SK-N-SH (cell line): ENCODE measurements around the gene KRTAP10-10. TPM values are rescaled to one million over a fixed set of nuclear protein-coding genes. Genes with fewer than 3 reads are reported as not detected.
"Not testable (repeated sequence)": the region's sequence is repeated elsewhere in the genome, so short reads cannot be mapped to it uniquely, and the experiment has no call there.

ENCODE experiments used
- CTCF ChIA-PET: fragments of 300-600, 350-600 bp; formaldehyde crosslinking; extraction: SDS; loops from one replicate; lab custom pipeline; 2021; lab: Yijun Ruan, JAX
- POLR2A ChIA-PET: fragments of 350-600 bp; sonication (Branson Sonifier 250); formaldehyde crosslinking; extraction: SDS; loops from one replicate; lab custom pipeline; 2020; ENCODE audit warnings: antibody characterized with exemption, inconsistent platforms; lab: Yijun Ruan, JAX
- DNase-seq: peaks from one replicate; pipeline ENCODE4 v3.0.0; 2012
- H2AFZ ChIP-seq: fragments of 200-600 bp; sonication (generic); 2 replicates; pipeline ENCODE4 v1.8.1; 2016; ENCODE audit warnings: antibody characterized with exemption, mild to moderate bottlenecking, low read depth
- H3F3A ChIP-seq: fragments of 200-600 bp; sonication (generic); replicated peaks from 2 replicates; pipeline ENCODE3; 2016; ENCODE audit warnings: antibody characterized with exemption, mild to moderate bottlenecking; ENCODE audit not compliant: insufficient read depth
- H3K27ac ChIP-seq, 2 experiments: fragments of 200-500 bp in 1 of 2; fragments of 200-600 bp in 1 of 2; sonication (Bioruptor generic) in 1 of 2; sonication (generic), shearing (Covaris generic) in 1 of 2; 2 replicates each; pipeline versions ENCODE4 v1.5.1 to v1.6.1; 2014 to 2016; ENCODE audit warnings: low read depth in 2 of 2, inconsistent platforms in 1 of 2, low read length in 1 of 2, mild to moderate bottlenecking in 1 of 2, mixed read lengths in 1 of 2
- H3K27me3 ChIP-seq: fragments of 200-600 bp; sonication (generic), shearing (Covaris generic); 2 replicates; pipeline ENCODE4 v1.6.1; 2016; ENCODE audit warnings: mixed run types; ENCODE audit not compliant: insufficient read depth
- H3K36me3 ChIP-seq, 2 experiments: fragments of 200-500 bp in 1 of 2; fragments of 200-600 bp in 1 of 2; sonication (Bioruptor generic) in 1 of 2; sonication (generic) in 1 of 2; replicated peaks in 1 of 2; 2 replicates each; pipeline versions ENCODE3 to v1.5.1; 2014 to 2016; ENCODE audit warnings: low read length in 1 of 2, mild to moderate bottlenecking in 1 of 2; ENCODE audit not compliant: insufficient read depth in 2 of 2, control insufficient read depth in 1 of 2
- H3K4me1 ChIP-seq, 2 experiments: fragments of 200-500 bp in 1 of 2; fragments of 200-600 bp in 1 of 2; sonication (Bioruptor generic) in 1 of 2; sonication (generic), shearing (Covaris generic) in 1 of 2; 2 replicates each; pipeline versions ENCODE4 v1.5.1 to v1.6.1; 2014 to 2016; ENCODE audit warnings: low read depth in 1 of 2, low read length in 1 of 2, mixed run types in 1 of 2; ENCODE audit not compliant: insufficient read depth in 2 of 2, control insufficient read depth in 1 of 2
- H3K4me2 ChIP-seq: fragments of 200-600 bp; sonication (generic), shearing (Covaris generic); 2 replicates; pipeline ENCODE4 v1.6.1; 2017; ENCODE audit warnings: mixed run types
- H3K4me3 ChIP-seq, 2 experiments: fragments of 200-500 bp in 1 of 2; fragments of 200-600 bp in 1 of 2; sonication (Bioruptor generic) in 1 of 2; sonication (generic), shearing (Covaris generic) in 1 of 2; 2 replicates each; pipeline versions ENCODE4 v1.5.1 to v1.8.1; 2014 to 2016; ENCODE audit warnings: low read depth in 2 of 2, inconsistent platforms in 1 of 2, low read length in 1 of 2, mild to moderate bottlenecking in 1 of 2, mixed read lengths in 1 of 2, moderate library complexity in 1 of 2
- H3K79me2 ChIP-seq: fragments of 200-600 bp; sonication (generic); 2 replicates; pipeline ENCODE4 v1.8.1; 2017; ENCODE audit warnings: mild to moderate bottlenecking; ENCODE audit not compliant: insufficient read depth
- H3K9ac ChIP-seq: fragments of 200-600 bp; sonication (generic); 2 replicates; pipeline ENCODE4 v1.6.1; 2017; ENCODE audit warnings: mixed run types
- H3K9me2 ChIP-seq: fragments of 200-600 bp; sonication (generic); 2 replicates; pipeline ENCODE4 v1.6.1; 2017; ENCODE audit warnings: mixed run types
- H3K9me3 ChIP-seq: fragments of 200-600 bp; sonication (generic); 2 replicates; pipeline ENCODE4 v1.6.1; 2017; ENCODE audit warnings: mixed run types, mild to moderate bottlenecking, moderate library complexity
- H4K20me1 ChIP-seq: fragments of 200-600 bp; sonication (generic); 2 replicates; pipeline ENCODE4 v1.6.1; 2017; ENCODE audit warnings: mild to moderate bottlenecking, mixed run types; ENCODE audit not compliant: insufficient read depth
- GABPA ChIP-seq: IDR thresholded peaks from 2 replicates; pipeline ENCODE4 v1.4.0; 2012; ENCODE audit warnings: low read depth, mild to moderate bottlenecking
- JUND ChIP-seq: IDR thresholded peaks from 2 replicates; pipeline ENCODE4 v1.4.0; 2012
- MAX ChIP-seq: IDR thresholded peaks from 2 replicates; pipeline ENCODE4 v1.4.0; 2012; ENCODE audit warnings: low read depth
- MEF2A ChIP-seq: IDR thresholded peaks from 2 replicates; pipeline ENCODE4 v1.4.0; 2012; ENCODE audit warnings: low read depth, borderline replicate concordance
- PBX3 ChIP-seq: IDR thresholded peaks from 2 replicates; pipeline ENCODE4; 2012
- POLR2AphosphoS5 ChIP-seq: IDR thresholded peaks from 2 replicates; pipeline ENCODE4 v1.6.1; 2012; ENCODE audit warnings: low read depth, low read length
- RFX5 ChIP-seq: IDR thresholded peaks from 2 replicates; pipeline ENCODE4 v1.6.1; 2012; ENCODE audit warnings: mild to moderate bottlenecking, improper control_type of control experiment, low read length
- TAF1 ChIP-seq: IDR thresholded peaks from 2 replicates; pipeline ENCODE4 v1.6.1; 2012; ENCODE audit warnings: low read depth, mild to moderate bottlenecking, low read length, moderate library complexity, borderline replicate concordance
- TEAD4 ChIP-seq: IDR thresholded peaks from 2 replicates; pipeline ENCODE4 v1.4.0; 2012; ENCODE audit warnings: mild to moderate bottlenecking, borderline replicate concordance; ENCODE audit not compliant: insufficient read depth
- USF2 ChIP-seq: fragments of 150-350 bp; IDR thresholded peaks from 2 replicates; pipeline ENCODE4 v1.6.1; 2017; ENCODE audit warnings: antibody characterized with exemption, low read length, low read depth, borderline replicate concordance
- YY1 ChIP-seq: IDR thresholded peaks from 2 replicates; pipeline ENCODE4 v1.4.0; 2012; ENCODE audit warnings: low read depth, mild to moderate bottlenecking
- WGBS: methylation state at CpG from one replicate; pipeline ENCODE4 v1.1.6; 2017; ENCODE audit warnings: low lambda C conversion rate; 5-methylcytosine and 5-hydroxymethylcytosine counted together
- polyA plus RNA-seq, 3 experiments: library from polyadenylated mRNA; depleted of rRNA; stranded (reverse); fragments of >200 nt; gene quantifications; 2 replicates each; pipeline ENCODE4 v1.2.3, GENCODE V29; 2012
- TF ChIP-seq, protein P1 (sequence below): IDR thresholded peaks from 2 replicates; pipeline ENCODE4 v1.4.0; 2012; ENCODE audit warnings: low read depth, borderline replicate concordance
- TF ChIP-seq, protein P2 (sequence below): IDR thresholded peaks from 2 replicates; pipeline ENCODE4 v1.6.1; 2012; ENCODE audit warnings: mild to moderate bottlenecking, low read depth, low read length, moderate library complexity

KRTAP10-10 gene
- polyA plus RNA-seq, 1 of the 3 experiments (the other 2 are of a cell fraction), result not detected

DNA sequence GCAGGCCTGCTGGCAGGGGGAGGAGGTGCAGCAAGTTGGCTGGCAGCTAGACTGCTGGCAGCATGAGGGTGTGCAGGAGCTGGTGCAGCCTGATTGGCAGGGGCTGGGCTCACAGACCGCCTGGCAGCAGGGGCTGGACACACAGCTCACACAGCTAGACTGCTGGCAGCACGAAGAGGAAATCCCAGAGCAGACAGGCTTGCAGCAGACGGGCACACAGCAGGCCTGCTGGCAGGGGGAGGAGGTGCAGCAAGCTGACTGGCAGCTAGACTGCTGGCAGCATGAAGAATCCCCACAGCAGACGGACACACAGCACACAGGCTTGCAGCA lies 45.4 kb upstream of the KRTAP10-10 start:
- H3F3A ChIP-seq, POLR2A ChIA-PET, H2AFZ ChIP-seq, H3K4me2 ChIP-seq, H3K4me1 ChIP-seq, DNase-seq, CTCF ChIA-PET, H3K36me3 ChIP-seq, H3K9me2 ChIP-seq, H3K27ac ChIP-seq, H3K9me3 ChIP-seq, H3K79me2 ChIP-seq, H3K4me3 ChIP-seq, H4K20me1 ChIP-seq, H3K9ac ChIP-seq, H3K27me3 ChIP-seq: not testable (repeated sequence)
- WGBS, result no CpG with 5 or more reads among the region's 4 CpGs

DNA sequence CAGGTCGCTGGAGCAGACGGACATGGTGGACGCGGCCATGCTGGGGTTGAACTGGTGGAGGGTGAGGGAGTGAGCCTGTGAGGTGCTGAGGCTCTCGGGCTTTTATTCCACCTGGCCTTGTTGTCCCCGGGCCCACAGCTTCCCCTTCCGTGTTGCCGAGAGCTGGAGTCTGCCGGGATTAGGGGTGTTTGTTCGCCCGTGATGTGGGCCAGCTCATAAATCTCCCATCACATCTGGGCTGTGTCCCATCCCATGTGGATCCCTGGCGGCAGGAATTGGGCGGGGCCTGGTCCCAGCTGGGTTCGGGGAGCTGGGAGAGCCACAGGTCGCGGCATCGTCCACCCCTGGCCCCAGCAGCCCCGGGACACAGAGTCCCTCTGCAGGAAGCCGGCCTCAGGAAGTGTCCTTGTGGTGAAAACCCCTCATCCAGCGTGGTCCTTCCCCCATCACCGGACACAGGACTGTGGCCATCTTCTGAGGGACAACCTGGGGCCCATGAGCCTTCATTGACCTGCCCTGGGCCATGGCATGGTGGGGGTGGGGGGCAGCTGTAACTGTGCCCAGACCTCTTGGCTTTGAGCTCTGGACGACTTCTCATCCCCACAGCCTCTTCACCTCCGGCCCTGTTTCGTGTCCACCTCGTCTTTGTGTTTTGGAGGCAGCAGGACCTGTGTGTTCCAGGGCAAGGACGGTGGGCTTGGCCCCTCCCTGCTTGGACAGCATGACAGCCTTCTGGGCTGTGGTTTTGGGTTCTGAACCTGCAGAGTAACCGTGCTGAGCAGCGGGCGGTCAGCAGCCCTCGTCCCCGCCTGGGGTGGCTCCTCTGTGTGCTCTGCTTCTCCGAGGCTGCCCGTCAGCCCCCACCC lies 44.5 kb upstream of the KRTAP10-10 start, which contains the start of gene KRTAP10-6:
TSS of gene KRTAP10-6 (minus strand) at position 60 of the 866 bp plus-strand sequence. CDS start at position 39, 21 bp downstream.
- Histone ChIP-seq H3K4me1 (peaks cover 0 to 2% of the 10 kb centered on the region in 2 experiments; a peak in 1 of 4 replicates), H3K27me3 (peaks cover 8% of the 10 kb centered on the region; the same call in 1 of the 2 replicates), H3K36me3 (no peaks in the 10 kb centered on the region), H3K79me2 (no peaks in the 10 kb centered on the region)
- POLR2A ChIA-PET, result interaction anchor here (0.6 kb wide), 1 partner anchor 507 kb away, joined by 3 read pairs; no protein-coding TSS in a partner anchor
- no peak for TF ChIP-seq TAF1
- no peak for TF ChIP-seq MAX
- TF ChIP-seq JUND, result no peak
- no peak for TF ChIP-seq POLR2AphosphoS5
- no peak for TF ChIP-seq RFX5
- TF ChIP-seq, protein P1, sequence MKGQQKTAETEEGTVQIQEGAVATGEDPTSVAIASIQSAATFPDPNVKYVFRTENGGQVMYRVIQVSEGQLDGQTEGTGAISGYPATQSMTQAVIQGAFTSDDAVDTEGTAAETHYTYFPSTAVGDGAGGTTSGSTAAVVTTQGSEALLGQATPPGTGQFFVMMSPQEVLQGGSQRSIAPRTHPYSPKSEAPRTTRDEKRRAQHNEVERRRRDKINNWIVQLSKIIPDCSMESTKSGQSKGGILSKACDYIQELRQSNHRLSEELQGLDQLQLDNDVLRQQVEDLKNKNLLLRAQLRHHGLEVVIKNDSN, result no peak
- no peak for TF ChIP-seq PBX3
- no peak for TF ChIP-seq GABPA
- TF ChIP-seq, protein P2, sequence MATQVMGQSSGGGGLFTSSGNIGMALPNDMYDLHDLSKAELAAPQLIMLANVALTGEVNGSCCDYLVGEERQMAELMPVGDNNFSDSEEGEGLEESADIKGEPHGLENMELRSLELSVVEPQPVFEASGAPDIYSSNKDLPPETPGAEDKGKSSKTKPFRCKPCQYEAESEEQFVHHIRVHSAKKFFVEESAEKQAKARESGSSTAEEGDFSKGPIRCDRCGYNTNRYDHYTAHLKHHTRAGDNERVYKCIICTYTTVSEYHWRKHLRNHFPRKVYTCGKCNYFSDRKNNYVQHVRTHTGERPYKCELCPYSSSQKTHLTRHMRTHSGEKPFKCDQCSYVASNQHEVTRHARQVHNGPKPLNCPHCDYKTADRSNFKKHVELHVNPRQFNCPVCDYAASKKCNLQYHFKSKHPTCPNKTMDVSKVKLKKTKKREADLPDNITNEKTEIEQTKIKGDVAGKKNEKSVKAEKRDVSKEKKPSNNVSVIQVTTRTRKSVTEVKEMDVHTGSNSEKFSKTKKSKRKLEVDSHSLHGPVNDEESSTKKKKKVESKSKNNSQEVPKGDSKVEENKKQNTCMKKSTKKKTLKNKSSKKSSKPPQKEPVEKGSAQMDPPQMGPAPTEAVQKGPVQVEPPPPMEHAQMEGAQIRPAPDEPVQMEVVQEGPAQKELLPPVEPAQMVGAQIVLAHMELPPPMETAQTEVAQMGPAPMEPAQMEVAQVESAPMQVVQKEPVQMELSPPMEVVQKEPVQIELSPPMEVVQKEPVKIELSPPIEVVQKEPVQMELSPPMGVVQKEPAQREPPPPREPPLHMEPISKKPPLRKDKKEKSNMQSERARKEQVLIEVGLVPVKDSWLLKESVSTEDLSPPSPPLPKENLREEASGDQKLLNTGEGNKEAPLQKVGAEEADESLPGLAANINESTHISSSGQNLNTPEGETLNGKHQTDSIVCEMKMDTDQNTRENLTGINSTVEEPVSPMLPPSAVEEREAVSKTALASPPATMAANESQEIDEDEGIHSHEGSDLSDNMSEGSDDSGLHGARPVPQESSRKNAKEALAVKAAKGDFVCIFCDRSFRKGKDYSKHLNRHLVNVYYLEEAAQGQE, result no peak
- TF ChIP-seq TEAD4, result no peak
- no peak for TF ChIP-seq MEF2A
- TF ChIP-seq YY1, result no peak
- TF ChIP-seq USF2, result no peak
- TF ChIP-seq, all 33 proteins: peak for 0
- WGBS, result 81% methylated on average over 7 of the region's 33 CpGs
- no peak for DNase-seq
- no peaks in the 10 kb centered on the region for H3K9me3 ChIP-seq
- H4K20me1 ChIP-seq, result no peaks in the 10 kb centered on the region
- H3K4me3 ChIP-seq, result no peak within 1 kb of the TSS
- H3F3A ChIP-seq, result no peaks in the 10 kb centered on the region
- H3K9me2 ChIP-seq, result no peaks in the 10 kb centered on the region
- no peak within 1 kb of the TSS for H3K4me2 ChIP-seq
- H3K27ac ChIP-seq, result no peak within 1 kb of the TSS
- CTCF ChIA-PET, result no interaction called here
- H3K9ac ChIP-seq, result no peak within 1 kb of the TSS
- H2AFZ ChIP-seq, result no peak within 1 kb of the TSS
